Adipocyte (in vitro differentiated cells): ENCODE measurements around the gene PSMB2.

ENCODE experiments used
- DNase-seq: peaks from one replicate; pipeline ENCODE4 v3.0.0-alpha.2; 2015; ENCODE audit warnings: low read depth
- H3K27me3 ChIP-seq: replicated peaks from 2 replicates; pipeline ENCODE4 v1.7.0; 2013; ENCODE audit warnings: mild to moderate bottlenecking, low read length, moderate library complexity; ENCODE audit not compliant: control insufficient read depth, insufficient read depth
- H3K36me3 ChIP-seq: 2 replicates; pipeline ENCODE4 v1.7.0; 2013; ENCODE audit warnings: low read length, mild to moderate bottlenecking, moderate library complexity; ENCODE audit not compliant: control insufficient read depth, insufficient read depth, severe bottlenecking
- H3K4me1 ChIP-seq: 2 replicates; pipeline ENCODE4 v1.7.0; 2013; ENCODE audit warnings: mild to moderate bottlenecking, low read length, moderate library complexity; ENCODE audit not compliant: control insufficient read depth, insufficient read depth
- H3K4me3 ChIP-seq: 2 replicates; pipeline ENCODE4 v1.7.0; 2013; ENCODE audit warnings: mild to moderate bottlenecking, low read length, moderate library complexity
- H3K9ac ChIP-seq: 2 replicates; pipeline ENCODE4 v1.7.0; 2013; ENCODE audit warnings: mild to moderate bottlenecking, low read length, moderate library complexity
- H3K9me3 ChIP-seq: 2 replicates; pipeline ENCODE4 v1.7.0; 2013; ENCODE audit warnings: mild to moderate bottlenecking, low read length, moderate library complexity; ENCODE audit not compliant: control insufficient read depth

Gene PSMB2

GRCh38 chr1:35642471-35642955, 1.2 kb upstream of the PSMB2 start:
- Histone ChIP-seq H3K9ac (peak overlapping the region; percentile 98), H3K27me3 (peaks cover 8% of the 10 kb centered on the region), H3K36me3 (no peaks in the 10 kb centered on the region), H3K9me3 (no peaks in the 10 kb centered on the region), H3K4me3 (peak overlapping the region; percentile 96), H3K4me1 (peaks cover 26% of the 10 kb centered on the region)
- DNase-seq, result peak; percentile 23

- Histone ChIP-seq H3K4me1 (peaks cover 35% of the 10 kb centered on the region), H3K27me3 (peaks cover 6% of the 10 kb centered on the region), H3K9me3 (no peaks in the 10 kb centered on the region), H3K9ac (peak overlapping the region; percentile 98), H3K4me3 (peak overlapping the region; percentile 96), H3K36me3 (peaks cover 6% of the 10 kb centered on the region)
- DNase-seq, result peak; percentile 6
Measured at GRCh38 chr1:35640380-35641232, 720 bp downstream of the PSMB2 start.

GRCh38 chr1:35637401-35637809, 3.9 kb downstream of the PSMB2 start:
- Histone ChIP-seq H3K4me1 (peaks cover 35% of the 10 kb centered on the region), H3K4me3 (peak overlapping the region; percentile 81), H3K27me3 (no peaks in the 10 kb centered on the region), H3K9ac (peak overlapping the region; percentile 90), H3K36me3 (peaks cover 34% of the 10 kb centered on the region), H3K9me3 (no peaks in the 10 kb centered on the region)
- DNase-seq, result peak; percentile 79

GRCh38 chr1:35633547-35633946, 7.8 kb downstream of the PSMB2 start:
- Histone ChIP-seq H3K27me3 (no peaks in the 10 kb centered on the region), H3K4me1 (peaks cover 19% of the 10 kb centered on the region), H3K9me3 (no peaks in the 10 kb centered on the region), H3K4me3 (no peak overlapping the region), H3K9ac (peak overlapping the region; percentile 15), H3K36me3 (peaks cover 72% of the 10 kb centered on the region)
- peak; percentile 36 for DNase-seq

GRCh38 chr1:35631396-35631795, 9.9 kb downstream of the PSMB2 start:
- Histone ChIP-seq H3K9me3 (no peaks in the 10 kb centered on the region), H3K9ac (no peak overlapping the region), H3K27me3 (no peaks in the 10 kb centered on the region), H3K36me3 (peaks cover 87% of the 10 kb centered on the region), H3K4me1 (no peaks in the 10 kb centered on the region), H3K4me3 (no peak overlapping the region)
- no peak for DNase-seq

- Histone ChIP-seq H3K36me3 (peaks cover 76% of the 10 kb centered on the region), H3K27me3 (no peaks in the 10 kb centered on the region)
- no peak for DNase-seq
Measured at GRCh38 chr1:35629051-35629450, 12.3 kb downstream of the PSMB2 start.

GRCh38 chr1:35623832-35624231, 17.5 kb downstream of the PSMB2 start:
- no peaks in the 10 kb centered on the region for H3K9me3 ChIP-seq
- H3K36me3 ChIP-seq, result peaks cover 53% of the 10 kb centered on the region
- no peaks in the 10 kb centered on the region for H3K27me3 ChIP-seq
- H3K4me3 ChIP-seq, result no peak overlapping the region
- H3K4me1 ChIP-seq, result peaks cover 12% of the 10 kb centered on the region
- no peak overlapping the region for H3K9ac ChIP-seq
- DNase-seq, result no peak

More at GRCh38 chr1:35629051-35629450, 12.3 kb downstream of the PSMB2 start:
- Histone ChIP-seq H3K4me1 (peaks cover 4% of the 10 kb centered on the region), H3K4me3 (no peak overlapping the region), H3K9me3 (no peaks in the 10 kb centered on the region), H3K9ac (no peak overlapping the region)

- Histone ChIP-seq H3K36me3 (peaks cover 55% of the 10 kb centered on the region), H3K4me1 (peaks cover 12% of the 10 kb centered on the region), H3K9me3 (no peaks in the 10 kb centered on the region), H3K4me3 (no peak overlapping the region), H3K27me3 (no peaks in the 10 kb centered on the region), H3K9ac (no peak overlapping the region)
- no peak for DNase-seq
Measured at GRCh38 chr1:35622510-35623178, 18.7 kb downstream of the PSMB2 start.

GRCh38 chr1:35619237-35620121, 21.8 kb downstream of the PSMB2 start:
- DNase-seq, result no peak
- Histone ChIP-seq H3K4me3 (no peak overlapping the region), H3K9me3 (no peaks in the 10 kb centered on the region), H3K36me3 (peaks cover 65% of the 10 kb centered on the region), H3K27me3 (no peaks in the 10 kb centered on the region), H3K4me1 (peaks cover 12% of the 10 kb centered on the region), H3K9ac (no peak overlapping the region)

GRCh38 chr1:35615440-35615839, 25.9 kb downstream of the PSMB2 start:
- H3K9ac ChIP-seq, result no peak overlapping the region
- DNase-seq, result no peak
- peaks cover 71% of the 10 kb centered on the region for H3K36me3 ChIP-seq
- no peaks in the 10 kb centered on the region for H3K27me3 ChIP-seq
- H3K9me3 ChIP-seq, result no peaks in the 10 kb centered on the region
- no peak overlapping the region for H3K4me3 ChIP-seq
- H3K4me1 ChIP-seq, result no peaks in the 10 kb centered on the region

GRCh38 chr1:35611655-35612054, 29.7 kb downstream of the PSMB2 start:
- Histone ChIP-seq H3K4me1 (no peaks in the 10 kb centered on the region), H3K36me3 (peaks cover 86% of the 10 kb centered on the region), H3K4me3 (no peak overlapping the region), H3K9me3 (no peaks in the 10 kb centered on the region), H3K27me3 (no peaks in the 10 kb centered on the region), H3K9ac (no peak overlapping the region)
- DNase-seq, result no peak
